NB4 (cell line): ENCODE measurements around the gene CTSD.

Experiments used
- POLR2A ChIP-seq: IDR thresholded peaks from 2 replicates; pipeline ENCODE4 v1.6.1; 2011; ENCODE audit warnings: mild to moderate bottlenecking; ENCODE audit not compliant: insufficient read length; ENCODE audit errors: extremely low read depth
- TF ChIP-seq, protein P1 (sequence below): IDR thresholded peaks from one replicate; pipeline ENCODE4 v1.5.1; 2012; ENCODE audit warnings: low read depth, low read length

GRCh38 chr11:1743585-1744136 is 20.1 kb downstream of the CTSD start:
- TF ChIP-seq, protein P1, sequence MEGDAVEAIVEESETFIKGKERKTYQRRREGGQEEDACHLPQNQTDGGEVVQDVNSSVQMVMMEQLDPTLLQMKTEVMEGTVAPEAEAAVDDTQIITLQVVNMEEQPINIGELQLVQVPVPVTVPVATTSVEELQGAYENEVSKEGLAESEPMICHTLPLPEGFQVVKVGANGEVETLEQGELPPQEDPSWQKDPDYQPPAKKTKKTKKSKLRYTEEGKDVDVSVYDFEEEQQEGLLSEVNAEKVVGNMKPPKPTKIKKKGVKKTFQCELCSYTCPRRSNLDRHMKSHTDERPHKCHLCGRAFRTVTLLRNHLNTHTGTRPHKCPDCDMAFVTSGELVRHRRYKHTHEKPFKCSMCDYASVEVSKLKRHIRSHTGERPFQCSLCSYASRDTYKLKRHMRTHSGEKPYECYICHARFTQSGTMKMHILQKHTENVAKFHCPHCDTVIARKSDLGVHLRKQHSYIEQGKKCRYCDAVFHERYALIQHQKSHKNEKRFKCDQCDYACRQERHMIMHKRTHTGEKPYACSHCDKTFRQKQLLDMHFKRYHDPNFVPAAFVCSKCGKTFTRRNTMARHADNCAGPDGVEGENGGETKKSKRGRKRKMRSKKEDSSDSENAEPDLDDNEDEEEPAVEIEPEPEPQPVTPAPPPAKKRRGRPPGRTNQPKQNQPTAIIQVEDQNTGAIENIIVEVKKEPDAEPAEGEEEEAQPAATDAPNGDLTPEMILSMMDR: no peak
- no peak for TF ChIP-seq POLR2A
